Pulmonary artery endothelial cell (primary cell): Measurements from ENCODE around the gene CDK19. TPM values are rescaled to one million over a fixed set of nuclear protein-coding genes. Genes with fewer than 3 reads are reported as not detected.

Source experiments
- DNase-seq: peaks from one replicate; pipeline ENCODE4 v3.0.0-alpha.2; 2011; ENCODE audit warnings: low read depth, low spot score
- total RNA-seq: library from RNA; depleted of rRNA; stranded (reverse); fragments of >200 nt; gene quantifications from 2 replicates; pipeline ENCODE4 v1.2.3, GENCODE V29; 2014

The CDK19 gene
- total RNA-seq, 1 donor from 2014 or later = 5.1 TPM

- no peak for DNase-seq
These were observed 153.9 kb downstream of the CDK19 start for GRCh38 chr6:110661414-110661813.

DNA sequence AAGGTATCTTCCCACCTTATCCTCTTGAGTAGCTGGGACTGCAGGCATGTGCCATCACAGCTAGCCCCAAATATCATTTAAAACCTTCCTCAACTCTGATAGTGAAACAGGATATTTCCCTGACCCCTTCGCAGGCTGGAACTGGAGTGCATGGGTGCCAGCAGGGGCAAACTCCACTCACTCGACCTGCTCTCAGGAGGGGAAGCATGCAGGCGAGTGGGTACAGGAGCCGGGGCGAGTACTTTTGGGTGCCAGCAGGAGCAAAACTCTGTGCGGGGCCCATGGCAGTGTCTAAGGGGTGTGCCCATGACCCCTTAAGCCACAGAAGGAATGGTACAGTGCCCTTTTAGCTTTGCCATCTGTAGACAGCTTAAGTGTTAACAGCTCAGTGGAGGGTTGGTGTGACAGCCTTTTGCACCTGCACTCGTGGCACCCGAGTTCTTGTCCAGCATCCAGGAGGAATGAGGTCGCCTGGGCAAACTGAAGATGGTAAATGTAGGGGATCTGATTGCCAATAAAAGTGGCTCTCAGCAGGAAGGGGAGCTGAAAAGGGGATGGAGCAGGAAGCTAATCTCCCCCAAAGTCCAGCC, 155.1 kb downstream of the CDK19 start:
- no peak for DNase-seq

- DNase-seq = no peak
These were observed 156.5 kb downstream of the CDK19 start for GRCh38 chr6:110658631-110659211.

DNA sequence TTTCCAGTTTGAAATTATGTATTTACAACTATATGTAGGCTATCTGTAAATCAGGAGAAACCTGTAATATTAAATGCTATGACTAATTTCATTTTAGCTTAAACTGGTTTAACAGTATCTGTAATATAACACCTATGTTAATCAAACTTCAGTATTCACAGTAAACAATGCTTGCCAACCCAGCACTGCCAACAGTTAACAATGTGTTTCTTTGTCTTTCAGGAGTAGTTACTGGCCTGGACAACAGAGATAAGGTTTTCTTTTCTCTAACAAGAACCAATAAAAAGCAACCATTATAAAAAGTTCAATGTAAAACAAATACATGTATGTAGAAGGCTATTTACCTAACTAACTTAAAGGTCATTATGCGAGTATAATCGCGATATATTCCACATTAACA, 158.8 kb downstream of the CDK19 start:
- DNase-seq = peak; percentile 13

DNA sequence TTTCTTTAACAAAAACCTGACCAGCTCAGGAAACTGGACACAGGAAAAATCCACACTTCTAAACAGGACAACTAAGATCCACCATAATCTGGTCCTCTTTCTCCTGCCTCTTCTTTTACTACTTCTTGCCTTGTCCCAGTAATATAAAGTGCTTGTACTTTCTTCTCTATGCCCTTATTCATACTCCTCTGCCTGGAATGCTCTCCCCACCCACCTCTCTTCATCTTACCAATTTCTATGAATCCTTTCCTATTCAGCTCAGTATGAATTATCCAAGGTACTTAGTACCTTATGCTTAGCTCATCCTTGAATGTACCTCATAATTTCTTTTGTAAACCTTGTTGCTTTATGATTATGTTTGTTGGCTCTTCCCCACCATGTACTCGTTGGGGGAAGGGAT, 159.4 kb downstream of the CDK19 start:
- DNase-seq = no peak

GRCh38 chr6:110654096-110654820, 161.0 kb downstream of the CDK19 start:
- no peak for DNase-seq

GRCh38 chr6:110653381-110653780, 161.9 kb downstream of the CDK19 start:
- DNase-seq = no peak

DNA sequence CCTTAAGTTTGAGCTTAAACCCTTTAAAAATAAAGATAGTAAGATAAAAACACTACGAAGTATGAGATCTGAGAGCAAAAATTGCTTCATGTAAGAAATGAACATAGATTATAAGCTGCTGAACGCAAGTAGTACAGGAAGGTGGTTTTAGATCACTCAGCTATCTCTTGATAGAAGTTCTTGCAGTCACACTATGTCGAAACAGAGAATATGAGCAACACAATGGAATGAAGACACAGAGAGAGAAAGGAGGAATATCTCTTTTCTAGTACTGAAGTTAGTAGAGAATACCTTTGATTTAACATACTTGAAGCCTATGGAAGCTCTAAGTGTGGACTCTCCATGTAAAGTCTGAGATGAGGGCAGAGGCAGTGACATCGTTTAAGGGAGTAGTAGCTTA, 162.7 kb downstream of the CDK19 start:
- no peak for DNase-seq

DNA sequence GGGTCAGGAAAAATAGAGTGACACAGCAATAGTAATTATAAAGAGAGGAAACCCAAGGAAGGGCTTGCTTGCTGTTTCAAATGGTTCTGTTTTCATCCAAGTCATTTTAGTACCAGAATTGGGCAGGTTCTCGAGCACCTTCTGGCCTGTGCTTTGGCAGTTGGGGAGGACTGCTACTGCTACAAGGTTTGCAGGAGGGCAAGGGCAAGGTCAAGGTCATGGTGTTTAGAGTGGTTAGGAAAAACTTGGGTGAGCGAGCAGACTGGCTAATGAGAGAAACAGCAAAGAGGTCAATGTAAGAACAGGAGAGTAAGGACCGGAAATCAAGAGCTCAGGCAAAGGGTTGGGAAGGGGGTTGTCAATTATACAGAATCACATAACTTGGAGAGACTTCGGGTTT, 164.5 kb downstream of the CDK19 start:
- DNase-seq = no peak

DNA sequence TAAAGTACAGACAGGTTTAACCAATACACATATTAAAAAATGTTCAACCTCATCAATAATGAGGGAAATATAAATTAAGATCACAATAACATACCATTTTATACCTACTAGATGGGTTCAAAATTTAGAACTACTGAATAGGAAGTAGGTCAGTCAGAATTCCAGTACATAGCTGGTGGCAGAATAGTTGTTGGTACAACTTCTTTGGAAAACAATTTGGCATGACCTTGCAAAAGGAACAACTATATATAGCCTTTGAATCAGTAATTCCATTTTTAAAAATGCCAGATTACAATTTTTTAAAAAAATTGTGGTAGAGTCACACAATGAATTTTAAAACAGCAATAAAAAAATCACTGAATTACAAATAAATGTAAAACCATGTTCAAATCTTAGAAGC, 165.6 kb downstream of the CDK19 start:
- no peak for DNase-seq

- DNase-seq = no peak
These were observed 168.0 kb downstream of the CDK19 start for GRCh38 chr6:110646951-110647910.

- no peak for DNase-seq
These were observed 168.9 kb downstream of the CDK19 start for GRCh38 chr6:110646419-110646698.

DNA sequence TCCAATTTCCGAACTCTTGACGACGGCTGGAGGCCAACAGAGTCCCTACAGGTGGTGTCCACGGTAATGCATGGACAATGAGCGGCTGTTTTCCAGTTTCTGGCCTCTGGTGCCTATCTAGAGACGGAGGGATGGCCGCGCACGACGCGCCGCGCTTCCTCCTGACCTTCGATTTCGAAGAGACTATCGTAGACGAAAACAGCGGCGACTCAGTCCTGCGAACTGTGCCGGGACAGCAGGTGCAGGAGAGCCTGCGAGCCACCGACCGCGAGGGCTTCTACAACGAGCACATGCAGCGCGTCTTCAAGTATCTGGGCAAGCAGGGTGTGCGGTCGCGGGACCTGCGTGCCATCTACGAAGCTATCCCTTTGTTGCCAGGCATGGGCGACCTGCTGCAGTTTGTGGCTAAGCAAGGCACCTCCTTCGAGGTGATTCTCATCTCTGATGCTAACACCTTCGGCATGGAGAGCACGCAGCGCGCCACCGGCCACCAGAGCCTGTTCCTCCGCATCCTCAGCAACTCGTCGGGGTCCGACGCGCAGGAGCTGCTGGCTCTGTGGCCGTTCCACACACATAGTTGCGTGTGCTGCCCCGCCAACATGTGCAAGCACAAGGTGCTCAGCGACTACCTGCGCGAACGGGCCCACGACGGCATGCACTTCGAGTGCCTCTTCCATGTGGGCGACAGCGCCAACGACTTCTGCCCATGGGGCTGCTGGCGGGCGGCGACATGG, 169.4 kb downstream of the CDK19 start:
- DNase-seq = no peak

GRCh38 chr6:110643175-110643574, 172.1 kb downstream of the CDK19 start:
- DNase-seq = no peak

DNA sequence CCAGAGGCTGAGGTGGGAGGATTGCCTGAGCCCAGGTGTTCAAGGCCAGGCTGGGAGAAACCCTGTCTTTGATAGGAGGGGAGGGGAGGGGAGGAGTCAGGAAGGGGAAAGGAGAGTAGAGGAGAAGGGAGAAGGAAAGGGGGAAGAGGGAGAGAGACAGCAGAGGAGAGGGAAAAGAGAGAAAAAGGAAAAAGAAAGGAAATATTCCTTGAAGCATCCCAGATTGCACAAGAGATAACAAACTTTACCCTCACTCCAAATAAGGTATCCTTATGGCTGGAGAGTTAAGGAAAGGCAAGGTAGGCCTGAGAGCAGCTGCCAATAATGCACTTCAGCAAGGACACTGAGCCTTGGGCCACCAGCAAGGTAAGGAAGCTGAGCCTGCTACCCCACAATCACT, 172.6 kb downstream of the CDK19 start:
- DNase-seq = no peak

GRCh38 chr6:110636781-110637180, 178.5 kb downstream of the CDK19 start:
- no peak for DNase-seq

GRCh38 chr6:110635096-110635495, 180.2 kb downstream of the CDK19 start:
- no peak for DNase-seq

DNA sequence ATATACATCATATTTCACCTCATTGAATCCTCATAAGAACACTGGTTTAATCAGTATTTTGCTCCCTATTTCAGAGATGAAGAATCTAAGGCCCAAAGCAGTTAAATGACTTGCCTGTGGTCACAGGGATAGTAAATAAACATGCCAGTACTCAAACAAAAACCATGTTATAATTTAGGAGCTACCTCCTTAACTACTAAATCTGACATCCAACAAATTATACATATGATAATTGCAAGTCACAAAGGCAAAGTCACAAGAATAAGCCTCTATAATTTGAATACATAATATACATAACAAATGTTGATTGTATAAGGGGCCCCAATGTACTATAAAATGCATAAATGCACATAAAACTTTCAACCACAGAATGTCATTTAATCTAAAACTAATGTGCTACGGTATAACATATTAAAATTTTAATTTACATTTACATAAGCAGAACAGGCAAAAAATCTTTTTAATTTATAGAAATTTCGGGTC, 181.5 kb downstream of the CDK19 start:
- no peak for DNase-seq

- DNase-seq = no peak
These were observed 186.1 kb downstream of the CDK19 start for GRCh38 chr6:110629153-110629552.

DNA sequence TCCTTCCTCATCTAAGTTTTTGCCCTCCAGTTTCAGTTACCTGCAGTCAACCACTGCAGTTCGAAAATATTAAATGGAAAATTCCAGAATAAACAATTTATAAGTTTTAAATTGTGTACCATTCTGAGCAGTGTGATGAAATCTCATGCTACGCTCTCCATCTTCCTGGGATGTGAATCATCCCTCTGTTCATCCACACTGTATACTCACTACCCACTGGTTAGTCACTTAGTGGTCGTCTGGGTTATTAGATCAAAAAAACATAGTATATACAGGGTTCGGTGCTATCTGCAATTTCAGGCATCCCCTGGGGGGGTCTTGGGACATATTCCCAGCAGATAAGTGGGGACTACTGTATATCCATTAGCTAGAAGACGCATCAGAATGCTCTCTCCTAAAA, 186.9 kb downstream of the CDK19 start:
- no peak for DNase-seq

GRCh38 chr6:110626442-110626841, 188.8 kb downstream of the CDK19 start:
- DNase-seq = no peak
